GM18508 (cell line): Measurements from ENCODE around the gene PRDM5.

ENCODE experiments used
- ATAC-seq: cut with Tn5 transposase; IDR thresholded peaks from one replicate; pipeline ENCODE4 v1.9.1; 2021; ENCODE audit warnings: moderate number of reproducible peaks; ENCODE audit not compliant: insufficient read depth, unreplicated experiment

PRDM5 gene

GRCh38 chr4:120916937-120917336 is 5.6 kb downstream of the PRDM5 start:
- no peak for ATAC-seq

- no peak for ATAC-seq
Observed at GRCh38 chr4:120915336-120915735, 7.2 kb downstream of the PRDM5 start.

GRCh38 chr4:120903419-120903818 is 19.1 kb downstream of the PRDM5 start:
- no peak for ATAC-seq

GRCh38 chr4:120902925-120903324 is 19.6 kb downstream of the PRDM5 start:
- no peak for ATAC-seq

GRCh38 chr4:120901731-120902130 is 20.8 kb downstream of the PRDM5 start:
- no peak for ATAC-seq

- ATAC-seq = no peak
Observed at GRCh38 chr4:120897981-120898719, 24.4 kb downstream of the PRDM5 start.

- ATAC-seq = no peak
Observed at GRCh38 chr4:120895554-120895953, 27.0 kb downstream of the PRDM5 start.

GRCh38 chr4:120893314-120893713 is 29.2 kb downstream of the PRDM5 start:
- ATAC-seq = no peak

- ATAC-seq = no peak
Observed at GRCh38 chr4:120886191-120886590, 36.3 kb downstream of the PRDM5 start.

GRCh38 chr4:120881846-120882245 is 40.7 kb downstream of the PRDM5 start:
- ATAC-seq = no peak

- no peak for ATAC-seq
Observed at GRCh38 chr4:120881351-120881750, 41.2 kb downstream of the PRDM5 start.

GRCh38 chr4:120877021-120877420 is 45.5 kb downstream of the PRDM5 start:
- ATAC-seq = no peak

- no peak for ATAC-seq
Observed at GRCh38 chr4:120874792-120875774, 47.4 kb downstream of the PRDM5 start.

- no peak for ATAC-seq
Observed at GRCh38 chr4:120873554-120873953, 49.0 kb downstream of the PRDM5 start.

GRCh38 chr4:120871173-120871572 is 51.4 kb downstream of the PRDM5 start:
- ATAC-seq = no peak

GRCh38 chr4:120870279-120870673 is 52.2 kb downstream of the PRDM5 start:
- no peak for ATAC-seq

GRCh38 chr4:120869613-120870278 is 52.8 kb downstream of the PRDM5 start:
- ATAC-seq = no peak

- ATAC-seq = no peak
Observed at GRCh38 chr4:120867506-120867905, 55.0 kb downstream of the PRDM5 start.

GRCh38 chr4:120865985-120866384 is 56.5 kb downstream of the PRDM5 start:
- no peak for ATAC-seq

GRCh38 chr4:120864969-120865368 is 57.6 kb downstream of the PRDM5 start:
- ATAC-seq = no peak

- no peak for ATAC-seq
Observed at GRCh38 chr4:120862432-120862831, 60.1 kb downstream of the PRDM5 start.
